ENCODE results near the gene KHDC4.

DNA sequence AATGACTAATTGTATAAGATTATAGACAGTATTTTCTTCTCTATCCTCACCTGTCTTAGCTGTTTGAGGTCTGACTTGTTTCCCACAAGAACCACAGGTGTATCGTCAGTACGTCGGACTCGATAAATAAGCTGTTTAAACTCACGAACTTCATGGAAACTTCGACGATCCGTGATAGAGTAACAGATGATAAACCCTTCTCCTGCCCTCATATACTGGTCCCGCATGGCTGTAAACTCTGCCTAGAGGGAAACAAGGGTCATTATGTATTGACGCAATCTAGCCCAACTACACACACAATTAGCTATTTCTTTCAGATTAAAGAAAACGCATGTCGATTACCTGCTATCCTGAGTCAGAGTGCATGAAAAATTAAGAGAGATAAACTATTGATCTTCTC lies 30.0 kb downstream of the KHDC4 start:
- TF ChIP-seq CTCF (conservative IDR thresholded peaks at IDR 0.05 in 1 of 2, IDR thresholded peaks at IDR 0.05 in 1 of 2; ENCODE audit: low read depth in 1 of 2, low read length in 2 of 2) (no peak), EZH2 (IDR thresholded peaks at IDR 0.05; ENCODE audit: low read length, missing control alignments) (no peak)
